Cardiac muscle cell (in vitro differentiated cells and primary cell): ENCODE measurements around the gene OPALIN. TPM values are rescaled to one million over a fixed set of nuclear protein-coding genes. Genes with fewer than 3 reads are reported as not detected.
A peak's percentile ranks its signal among the peaks of the same experiment; 100 is the strongest.

ENCODE experiments used
- DNase-seq, 2 donors: peaks; one replicate each; pipeline versions ENCODE4 v3.0.0 to v3.0.0-alpha.2; 2010 to 2017; ENCODE audit warnings: low read depth in 1 of 2, low spot score in 1 of 2
- H3K27ac ChIP-seq: fragments of 200-600 bp; sonication (generic); 2 replicates; pipeline ENCODE4 v1.5.1; 2016
- H3K27me3 ChIP-seq: fragments of 200-600 bp; sonication (generic); 2 replicates; pipeline ENCODE4 v1.6.0; 2016; ENCODE audit warnings: control low read depth
- H3K36me3 ChIP-seq: fragments of 200-600 bp; sonication (generic); 2 replicates; pipeline ENCODE4 v1.5.1; 2016; ENCODE audit warnings: control low read depth
- H3K4me1 ChIP-seq: fragments of 200-600 bp; sonication (generic); 2 replicates; pipeline ENCODE4 v1.8.1; 2017; ENCODE audit warnings: low read depth, mild to moderate bottlenecking, mixed run types
- H3K4me3 ChIP-seq: fragments of 200-600 bp; sonication (generic); 2 replicates; pipeline ENCODE4 v1.5.1; 2016; ENCODE audit warnings: mild to moderate bottlenecking
- H3K9me3 ChIP-seq: fragments of 200-600 bp; sonication (generic); 2 replicates; pipeline ENCODE4 v1.5.1; 2017; ENCODE audit warnings: low read depth, mild to moderate bottlenecking, control low read depth
- CTCF ChIP-seq: IDR thresholded peaks from 2 replicates; pipeline ENCODE4 v1.5.1; 2012; ENCODE audit warnings: low read depth, mild to moderate bottlenecking, low read length
- polyA plus RNA-seq: library from polyadenylated mRNA; unstranded; fragments of >200 nt; fragmentation: Nextera tagmentation; extraction: Ambion mirVana; gene quantifications from 2 replicates; pipeline ENCODE4 v1.2.1, GENCODE V29; 2016
- total RNA-seq: library from RNA; depleted of rRNA; stranded (reverse); fragments of >200 nt; gene quantifications from 2 replicates; pipeline ENCODE4 v1.2.3, GENCODE V29; 2016

The OPALIN gene
- total and polyA plus RNA-seq, 2 experiments from 2014 or later, result not detected

- Histone ChIP-seq H3K27ac (no peak overlapping the region), H3K36me3 (no peaks in the 10 kb centered on the region), H3K4me3 (no peak overlapping the region), H3K9me3 (no peaks in the 10 kb centered on the region), H3K4me1 (no peaks in the 10 kb centered on the region), H3K27me3 (peaks cover 7% of the 10 kb centered on the region)
- TF ChIP-seq CTCF, result no peak
- no peak for DNase-seq
These were observed 15.2 kb upstream of the OPALIN start for GRCh38 chr10:96374004-96374403.

DNA sequence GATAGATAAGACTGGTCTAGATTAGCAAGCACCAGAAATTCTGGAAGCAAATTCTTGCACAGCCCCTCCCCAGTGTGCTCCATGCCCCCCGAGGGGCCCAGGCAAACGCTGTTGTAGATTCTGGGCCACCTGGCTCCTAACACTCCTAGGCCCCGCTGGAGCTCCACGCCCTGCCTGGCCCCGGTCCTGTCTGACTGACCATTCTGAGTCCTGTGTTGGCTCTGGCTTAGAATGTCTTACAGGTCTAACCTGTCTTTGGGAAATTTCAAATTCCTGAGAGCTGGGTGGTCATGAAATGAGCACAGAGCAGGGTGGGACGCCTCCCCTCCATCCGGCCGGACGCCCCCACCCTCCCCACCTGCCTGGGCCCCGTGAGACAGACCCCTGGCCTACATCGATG, 12.6 kb upstream of the OPALIN start:
- no peak for TF ChIP-seq CTCF

GRCh38 chr10:96370584-96371157, 11.9 kb upstream of the OPALIN start:
- TF ChIP-seq CTCF, result peak; percentile 84
- no peaks in the 10 kb centered on the region for H3K36me3 ChIP-seq
- H3K27ac ChIP-seq, result no peak overlapping the region
- H3K9me3 ChIP-seq, result no peaks in the 10 kb centered on the region
- peak; percentile 59 to 61 for DNase-seq
- peaks cover 7% of the 10 kb centered on the region for H3K27me3 ChIP-seq
- H3K4me3 ChIP-seq, result no peak overlapping the region
- H3K4me1 ChIP-seq, result no peaks in the 10 kb centered on the region

More for the DNA sequence above, 12.6 kb upstream of the OPALIN start:
- Histone ChIP-seq H3K4me1 (no peaks in the 10 kb centered on the region), H3K27ac (no peak overlapping the region), H3K27me3 (peaks cover 7% of the 10 kb centered on the region), H3K9me3 (no peaks in the 10 kb centered on the region), H3K36me3 (no peaks in the 10 kb centered on the region), H3K4me3 (no peak overlapping the region)
- no peak for DNase-seq

DNA sequence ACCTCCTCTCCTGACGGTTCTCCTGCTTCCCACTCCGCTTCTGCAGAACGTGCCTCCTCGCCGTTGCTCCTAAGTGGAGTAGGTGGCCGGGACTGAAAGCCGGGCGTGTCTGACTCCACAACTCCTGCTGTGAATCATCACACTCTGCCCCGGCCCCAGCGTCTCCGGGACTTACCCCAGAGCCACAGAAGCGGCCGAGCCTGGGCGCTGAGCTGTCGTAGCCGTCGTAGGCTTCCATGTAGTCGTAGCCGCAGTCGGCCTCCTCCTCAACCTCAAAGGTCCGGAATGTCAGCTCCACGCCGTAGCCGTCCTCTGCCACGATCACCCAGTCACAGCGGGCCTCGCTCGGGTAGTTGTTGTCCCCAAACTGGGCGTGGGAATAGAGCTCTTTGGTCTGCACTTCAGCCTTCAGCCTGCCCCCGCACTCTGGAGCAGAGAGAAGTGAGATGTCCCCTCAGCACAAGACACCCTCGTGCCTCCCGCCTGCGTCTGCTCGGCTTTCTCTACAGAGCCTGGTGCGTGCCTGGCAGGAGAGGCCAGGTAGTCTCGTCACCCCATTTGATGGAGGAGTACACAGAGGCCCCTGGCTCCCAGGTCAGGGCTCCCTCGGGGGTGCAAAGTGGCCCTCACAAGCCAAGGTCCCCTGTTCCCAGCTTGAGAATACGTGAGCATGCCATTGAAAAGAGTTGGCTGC, 11.2 kb upstream of the OPALIN start:
- Histone ChIP-seq H3K4me3 (no peak overlapping the region), H3K27ac (no peak overlapping the region), H3K9me3 (no peaks in the 10 kb centered on the region), H3K27me3 (peaks cover 7% of the 10 kb centered on the region), H3K36me3 (no peaks in the 10 kb centered on the region), H3K4me1 (no peaks in the 10 kb centered on the region)
- TF ChIP-seq CTCF, result no peak
- no peak for DNase-seq

- Histone ChIP-seq H3K4me3 (no peak overlapping the region), H3K9me3 (no peaks in the 10 kb centered on the region), H3K36me3 (no peaks in the 10 kb centered on the region), H3K4me1 (no peaks in the 10 kb centered on the region), H3K27me3 (no peaks in the 10 kb centered on the region), H3K27ac (no peak overlapping the region)
- DNase-seq, result no peak
- TF ChIP-seq CTCF, result no peak
These were observed 10.2 kb upstream of the OPALIN start for GRCh38 chr10:96368971-96369370.
